HG03432 (cell line): ENCODE data around the gene GLCE.
"Not testable (repeated sequence)": the region's sequence is repeated elsewhere in the genome, so short reads cannot be mapped to it uniquely, and the experiment has no call there.

Source experiments
- ATAC-seq: cut with Tn5 transposase; IDR thresholded peaks from one replicate; pipeline ENCODE4 v1.9.1; 2021; ENCODE audit warnings: mild to moderate bottlenecking, moderate library complexity; ENCODE audit not compliant: unreplicated experiment

GLCE gene

DNA sequence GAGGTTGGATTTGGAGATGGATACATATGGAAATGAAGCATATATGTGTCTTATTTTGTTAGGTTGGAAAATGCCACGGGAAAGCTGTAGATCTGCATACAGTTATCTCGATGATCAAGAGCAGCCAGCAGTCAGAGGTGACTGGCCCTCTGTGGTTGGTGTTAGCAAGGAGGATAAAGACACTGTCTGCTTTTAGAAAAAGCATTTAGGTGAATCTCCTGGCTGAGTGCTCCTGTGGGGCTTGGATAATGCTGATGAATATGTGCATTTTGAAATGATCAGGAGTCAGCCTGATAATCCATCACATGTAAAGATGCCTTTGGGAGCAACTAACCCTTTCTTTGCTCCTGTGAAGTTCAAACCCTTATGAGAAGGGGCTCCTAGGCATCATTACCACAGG is 24.9 kb upstream of the GLCE start:
- ATAC-seq = no peak

DNA sequence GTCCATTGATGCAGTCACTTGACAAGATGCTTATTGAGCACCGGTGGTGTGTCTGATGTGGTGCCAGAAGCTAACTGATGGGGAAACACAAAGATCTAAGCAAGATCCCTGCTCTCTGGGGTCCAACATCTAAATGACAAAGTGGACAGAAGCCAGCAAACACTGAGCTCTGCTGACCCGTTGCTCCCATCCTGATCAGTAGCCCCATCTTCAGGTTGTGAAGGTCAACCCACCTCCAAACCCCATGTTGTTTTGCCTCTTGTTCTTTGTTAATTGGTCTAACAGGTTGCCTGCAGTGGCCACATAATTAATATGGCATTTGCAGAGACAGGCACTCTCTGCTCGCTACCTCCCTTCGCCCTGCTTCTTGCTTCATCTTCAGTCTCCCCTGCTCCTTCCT is 21.5 kb upstream of the GLCE start:
- no peak for ATAC-seq

DNA sequence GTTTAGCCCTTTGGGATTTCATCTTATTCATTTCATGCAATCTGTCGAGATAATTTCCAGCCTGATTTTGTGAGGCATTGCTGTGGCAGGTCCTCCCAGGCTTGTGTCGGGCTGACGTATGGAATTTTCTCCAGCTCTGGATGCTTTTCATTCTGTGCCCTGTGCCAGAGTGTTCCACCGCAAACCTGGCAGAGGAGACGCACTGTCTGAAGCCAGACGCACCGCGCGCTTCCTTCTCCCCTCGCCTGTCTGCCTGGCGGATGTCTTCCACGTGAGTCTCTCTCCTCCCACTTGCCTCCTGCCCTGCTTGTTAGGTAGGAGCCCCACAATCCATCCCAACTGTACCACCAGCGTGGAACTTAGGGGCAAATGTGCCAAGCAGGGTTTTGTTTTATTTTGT is 20.1 kb upstream of the GLCE start:
- no peak for ATAC-seq

DNA sequence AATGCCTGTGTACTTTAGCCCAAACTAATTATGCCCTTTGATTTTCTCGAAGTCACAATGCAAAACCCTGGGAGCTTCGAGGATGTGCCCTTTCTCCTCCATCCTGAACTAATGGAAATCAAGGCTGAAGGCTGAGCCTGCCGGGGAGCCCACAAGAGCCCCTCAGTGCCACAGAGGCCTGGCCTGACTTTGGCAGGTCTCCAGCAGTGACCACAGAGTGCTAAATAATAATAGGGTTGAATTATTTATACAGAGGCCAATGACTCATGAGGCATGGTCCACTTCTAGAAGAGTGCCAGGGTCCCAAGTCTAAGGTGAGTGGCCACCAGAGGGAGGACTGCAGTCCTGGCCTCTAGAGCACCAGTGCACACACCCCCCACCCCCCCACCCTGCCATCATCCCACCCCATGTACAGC is 19.1 kb upstream of the GLCE start:
- ATAC-seq = no peak

- ATAC-seq = no peak
These were observed 18.6 kb upstream of the GLCE start for GRCh38 chr15:69141833-69142232.

DNA sequence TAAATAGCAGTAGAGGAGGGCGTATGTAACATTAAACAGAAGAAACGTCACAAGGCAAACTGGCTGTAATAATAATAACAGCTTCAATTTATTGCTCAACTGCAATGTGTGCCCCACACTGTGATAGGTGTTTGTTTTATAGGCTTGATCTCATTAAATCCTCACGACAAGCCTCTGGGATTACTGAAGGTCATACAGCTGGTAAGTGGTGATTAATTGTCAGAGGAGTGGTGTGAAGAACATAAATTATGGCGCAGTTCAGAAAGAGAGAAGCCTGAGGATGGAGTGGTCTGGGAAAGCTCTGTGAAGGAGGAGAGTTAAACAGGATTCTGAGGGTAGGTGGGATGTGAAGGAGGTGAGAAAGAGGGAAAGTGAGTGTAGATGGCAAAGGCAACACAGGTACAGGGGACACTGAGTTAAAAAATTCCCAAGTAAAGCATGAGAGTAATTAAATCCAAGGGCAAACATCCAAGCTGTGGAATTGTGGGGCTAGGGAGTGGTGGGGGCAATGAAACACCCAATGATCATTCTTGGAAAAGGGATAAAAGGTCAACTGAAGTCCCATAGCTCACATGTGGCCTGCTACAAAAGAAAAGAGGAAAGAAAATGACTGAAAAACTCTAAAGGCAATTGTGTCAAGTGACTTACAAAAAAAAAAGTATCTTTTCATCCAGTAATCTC is 16.5 kb upstream of the GLCE start:
- ATAC-seq = no peak

DNA sequence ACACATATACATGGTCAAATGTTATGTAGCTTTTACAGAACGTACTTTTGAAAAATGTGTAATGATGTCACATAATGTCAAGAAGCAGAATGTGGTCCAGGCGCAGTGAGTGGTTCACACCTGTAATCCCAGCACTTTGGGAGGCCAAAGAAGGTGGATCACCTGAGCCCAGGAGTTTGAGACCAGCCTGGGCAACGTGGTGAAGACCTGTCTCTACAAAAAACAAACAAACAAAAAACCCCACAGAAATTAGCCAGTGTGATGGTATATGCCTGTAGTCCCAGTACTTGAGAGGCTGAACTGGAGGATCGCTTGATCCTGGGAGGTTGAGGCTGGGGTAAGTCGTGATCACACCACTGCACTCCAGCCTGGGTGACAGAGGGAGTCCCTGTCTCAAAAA is 15.9 kb upstream of the GLCE start:
- ATAC-seq = no peak

DNA sequence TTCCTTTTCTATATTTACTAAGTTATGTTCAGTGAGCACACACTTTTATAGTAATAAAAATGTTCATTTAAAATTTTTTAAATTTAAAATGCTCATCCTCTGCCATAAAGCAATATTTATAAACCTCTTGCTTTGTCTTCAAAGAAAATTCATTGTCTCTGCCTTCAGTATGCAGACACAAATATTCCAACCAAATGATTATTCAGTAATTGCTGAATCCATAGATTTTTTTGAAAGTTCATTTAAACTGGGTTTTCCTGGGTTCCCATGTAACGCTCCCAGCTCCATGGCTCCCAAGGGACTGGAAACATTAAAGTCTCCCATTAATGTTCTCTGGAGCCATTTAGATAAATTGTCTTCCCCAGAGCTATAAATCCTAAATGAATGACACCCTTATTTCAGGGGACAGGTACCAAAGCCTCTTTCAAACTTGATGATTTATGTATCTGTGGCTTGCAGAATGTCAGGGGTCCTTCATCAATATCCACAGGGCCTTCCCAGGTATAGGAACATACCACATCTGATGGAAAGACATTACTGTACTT is 15.2 kb upstream of the GLCE start:
- no peak for ATAC-seq

DNA sequence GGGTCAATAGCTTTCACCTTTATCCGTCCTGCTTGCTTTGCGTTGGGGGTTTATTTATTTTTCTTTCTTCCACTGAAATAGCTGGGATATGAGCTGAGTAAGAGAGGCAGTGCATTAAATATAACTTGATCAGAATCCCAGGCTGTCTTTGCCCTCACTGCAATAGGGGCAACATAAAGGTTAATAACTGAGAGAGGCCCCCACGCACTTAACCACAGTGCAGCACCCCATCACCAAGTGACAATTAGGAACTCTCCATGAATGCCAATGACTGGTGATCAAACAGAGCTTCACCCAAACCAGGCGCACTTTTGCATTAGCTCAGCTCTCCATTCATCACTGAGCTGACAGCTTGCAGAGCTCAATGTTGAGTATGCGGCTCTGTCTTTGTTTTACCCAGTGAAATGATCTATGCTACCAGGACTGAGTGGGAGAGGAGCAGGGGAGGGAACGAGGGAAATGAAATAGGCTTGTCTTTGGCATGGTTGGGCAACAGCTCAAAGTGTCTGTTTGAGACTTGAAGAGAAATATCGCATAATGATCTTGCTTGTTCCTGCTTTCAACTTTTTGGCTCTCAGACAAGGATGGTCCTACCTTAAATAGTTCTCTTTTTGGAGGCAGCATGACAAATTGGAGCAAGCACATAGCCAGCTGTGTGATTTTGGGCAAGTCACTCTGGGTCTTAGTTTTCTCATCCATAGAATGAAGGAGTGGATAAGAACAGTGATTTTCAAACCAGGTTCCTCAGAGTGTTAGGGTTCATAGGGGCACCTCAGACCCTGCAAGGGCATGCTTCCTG is 14.5 kb upstream of the GLCE start:
- ATAC-seq = no peak

DNA sequence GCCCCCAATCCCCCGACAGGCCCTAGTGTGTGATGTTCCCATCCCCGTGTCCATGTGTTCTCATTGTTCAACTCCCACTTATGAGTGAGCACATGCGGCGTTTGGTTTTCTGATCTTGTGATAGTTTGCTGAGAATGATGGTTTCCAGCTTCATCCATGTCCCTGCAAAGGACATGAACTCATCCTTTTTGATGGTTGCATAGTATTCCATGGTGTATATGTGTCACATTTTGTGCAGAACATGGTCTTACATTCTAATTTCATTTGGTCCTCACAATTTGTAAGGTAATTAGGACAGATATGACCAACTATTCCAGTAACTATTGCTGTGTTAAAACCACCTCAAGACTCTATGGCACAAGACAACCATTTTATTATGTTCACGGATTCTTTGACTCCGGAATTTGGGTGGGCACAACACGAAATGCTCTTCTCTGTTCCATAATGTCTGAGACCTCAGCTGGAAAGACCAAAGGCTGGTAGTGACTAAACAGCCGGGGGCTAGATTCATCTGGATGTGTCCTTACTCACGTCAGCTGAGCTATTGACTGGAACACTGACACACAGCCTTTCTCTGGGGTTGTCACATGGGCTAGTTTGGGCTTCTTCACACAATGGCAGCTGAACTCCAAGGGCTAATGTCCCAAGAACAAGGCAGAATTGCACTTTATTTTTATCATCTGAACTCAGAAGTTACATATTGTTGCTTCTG is 13.6 kb upstream of the GLCE start:
- no peak for ATAC-seq

DNA sequence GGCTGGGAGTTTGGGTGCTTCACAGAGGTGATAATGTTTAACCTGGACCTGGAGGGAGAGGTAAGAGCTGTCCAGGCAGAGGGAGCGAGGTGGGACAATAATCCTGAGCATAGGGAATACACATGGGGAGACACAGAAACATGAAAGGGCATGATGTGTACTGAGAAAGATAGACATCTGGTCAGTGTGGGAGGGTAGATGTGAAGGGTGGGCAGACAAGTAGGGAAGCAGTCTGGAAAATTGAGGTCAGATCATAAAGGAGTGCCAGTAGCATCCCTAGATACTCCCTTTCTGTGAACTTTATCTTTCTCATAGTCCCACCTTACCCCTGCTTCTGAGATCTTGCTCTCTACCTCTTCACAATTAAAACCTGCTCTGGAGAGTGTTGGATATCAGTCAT is 12.0 kb upstream of the GLCE start:
- no peak for ATAC-seq

DNA sequence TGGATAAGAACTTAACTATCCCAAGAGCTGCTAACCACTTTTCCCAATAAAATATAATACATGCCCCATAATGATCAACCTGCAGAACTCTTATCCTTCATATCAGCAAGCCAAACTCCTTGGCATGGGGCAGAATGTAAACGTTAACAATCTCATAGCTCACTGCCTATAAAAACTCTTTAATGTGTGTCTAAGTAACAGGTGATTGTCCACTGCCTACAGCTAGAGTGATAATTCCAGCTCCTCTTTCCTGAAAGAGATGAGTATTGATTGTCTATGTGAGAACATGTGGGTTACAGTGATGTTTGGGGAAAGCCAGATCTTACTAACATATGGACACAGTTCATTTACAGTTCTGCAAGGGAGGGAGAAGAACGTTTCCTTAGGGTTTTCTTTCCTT is 11.3 kb upstream of the GLCE start:
- no peak for ATAC-seq

- ATAC-seq = no peak
These were observed 10.6 kb upstream of the GLCE start for GRCh38 chr15:69149803-69150202.

DNA sequence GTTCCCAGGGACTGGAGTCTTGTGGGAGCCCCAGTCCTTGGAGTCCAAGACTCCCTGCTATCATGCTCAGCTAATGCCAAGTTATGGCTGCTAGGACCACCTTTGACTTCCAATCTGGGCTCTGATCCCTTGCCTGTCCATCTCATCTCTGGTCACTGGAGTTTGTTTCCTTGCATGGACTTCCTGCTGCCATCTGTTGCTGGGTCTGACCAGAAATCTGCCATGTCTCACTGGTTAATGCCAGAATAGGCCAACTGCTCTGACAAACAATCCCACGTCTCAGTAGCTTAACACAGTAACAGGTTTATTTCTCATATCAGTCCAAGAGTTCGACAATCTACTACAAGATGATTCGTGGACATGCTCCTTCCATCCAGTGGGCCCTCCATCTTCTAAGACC is 10.1 kb upstream of the GLCE start:
- no peak for ATAC-seq

DNA sequence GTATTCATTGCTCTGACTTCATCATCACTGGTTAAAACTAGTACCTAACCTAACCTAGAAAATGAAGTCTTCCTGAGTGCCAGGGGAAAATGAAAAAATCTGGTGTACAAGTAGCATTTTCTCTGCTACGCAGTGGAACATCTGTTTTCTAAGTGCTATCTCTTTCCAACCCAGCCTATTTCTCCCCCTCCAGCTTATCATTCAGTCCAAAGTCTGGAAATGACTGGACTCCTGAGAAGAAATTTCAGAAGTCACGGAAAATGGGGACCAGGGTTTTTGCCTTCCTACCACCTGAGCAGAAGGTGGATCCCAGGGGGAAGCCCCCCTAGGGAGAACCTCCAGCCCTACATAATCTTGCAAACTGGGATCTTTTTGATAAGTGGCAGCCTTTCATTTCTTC is 9.6 kb upstream of the GLCE start:
- no peak for ATAC-seq

DNA sequence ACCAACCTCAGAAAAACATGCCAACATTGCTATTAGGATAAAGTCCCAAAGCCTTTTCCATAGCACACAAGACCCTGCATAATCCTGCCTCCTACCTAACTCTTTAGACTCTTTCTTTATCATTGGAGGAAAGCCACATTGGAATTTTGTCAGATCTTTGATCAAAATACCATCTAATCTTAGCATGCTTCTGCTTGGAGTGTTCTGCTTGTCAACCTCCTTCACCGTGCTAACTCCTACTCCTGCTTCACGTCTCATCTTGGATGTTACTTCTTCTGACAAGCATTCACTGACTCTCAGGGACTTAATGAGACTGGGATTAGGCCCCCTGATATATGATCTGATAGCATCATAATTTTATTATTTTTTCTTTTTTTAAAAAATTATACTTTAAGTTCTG is 7.4 kb upstream of the GLCE start:
- no peak for ATAC-seq

GRCh38 chr15:69153587-69153986 is 6.8 kb upstream of the GLCE start:
- ATAC-seq = not testable (repeated sequence)

- ATAC-seq = no peak
These were observed 6.4 kb upstream of the GLCE start for GRCh38 chr15:69154078-69154477.

DNA sequence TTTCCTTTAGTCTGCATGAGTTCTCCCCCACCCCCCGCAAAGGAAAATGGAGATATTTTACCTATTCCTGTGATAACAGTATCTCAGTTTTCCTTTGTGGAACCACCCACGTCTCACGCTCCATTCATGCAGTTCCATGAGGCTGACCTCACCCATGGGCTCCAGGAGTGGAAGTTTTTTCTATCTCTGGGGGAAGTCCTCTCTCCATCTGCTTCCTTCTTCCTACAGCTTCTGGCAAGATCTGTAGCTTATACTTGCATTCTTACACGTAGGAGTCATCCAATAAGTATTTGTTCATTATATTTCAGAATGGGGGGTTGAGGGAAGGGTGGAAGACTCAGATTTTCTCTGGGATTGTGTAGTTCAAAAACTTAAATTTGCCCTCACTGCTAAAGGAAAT is 5.8 kb upstream of the GLCE start:
- ATAC-seq = no peak

- ATAC-seq = no peak
These were observed 3.6 kb upstream of the GLCE start for GRCh38 chr15:69156736-69157381.

DNA sequence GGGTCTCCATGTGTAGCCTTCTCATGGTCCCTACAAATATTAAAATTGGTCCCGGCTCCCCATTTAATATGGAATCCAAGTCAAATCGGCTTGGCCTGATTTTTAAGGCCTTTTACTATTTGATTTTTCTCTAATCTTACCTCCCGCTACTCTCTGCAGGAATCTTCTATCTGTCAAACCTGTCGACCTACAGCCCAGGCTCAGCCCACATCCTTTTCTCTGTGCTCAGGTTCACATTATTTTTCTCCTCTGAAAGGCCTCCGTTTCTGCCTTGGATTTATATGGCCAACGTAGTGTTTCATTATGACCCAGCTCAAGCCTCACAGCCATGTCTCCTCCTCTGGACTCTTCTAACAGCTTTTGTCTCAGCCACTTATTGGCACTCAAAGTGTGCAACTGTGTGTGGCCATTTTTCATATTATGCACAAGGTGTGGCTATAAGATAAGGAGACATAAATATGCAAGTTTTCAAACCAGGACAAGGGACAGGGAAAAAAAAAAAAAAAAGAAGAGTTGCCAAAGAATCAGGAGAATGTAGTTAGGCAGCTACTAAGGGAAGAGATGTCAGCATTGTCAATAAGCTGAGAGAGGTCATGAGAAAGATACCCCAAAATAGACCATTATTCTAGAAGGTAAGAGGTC is 2.1 kb upstream of the GLCE start:
- no peak for ATAC-seq
